Fibroblast of the aortic adventitia (primary cell): Measurements from ENCODE around the gene DOCK3. TPM values are rescaled to one million over a fixed set of nuclear protein-coding genes. Genes with fewer than 3 reads are reported as not detected.
"Not testable (repeated sequence)": the region's sequence is repeated elsewhere in the genome, so short reads cannot be mapped to it uniquely, and the experiment has no call there.

ENCODE experiments used
- DNase-seq: peaks from one replicate; pipeline ENCODE4 v3.0.0-alpha.2; 2010; ENCODE audit warnings: low read depth
- H3K4me3 ChIP-seq: 2 replicates; pipeline ENCODE4 v1.5.1; 2011; ENCODE audit warnings: low read depth, mild to moderate bottlenecking, control low read depth, low read length, moderate library complexity
- CTCF ChIP-seq: IDR thresholded peaks from 2 replicates; pipeline ENCODE4 v1.5.1; 2011; ENCODE audit warnings: mild to moderate bottlenecking, low read length, control low read depth, inconsistent platforms; ENCODE audit not compliant: insufficient read depth
- total RNA-seq: library from RNA; depleted of rRNA; stranded (reverse); fragments of >200 nt; gene quantifications from 2 replicates; pipeline ENCODE4 v1.2.3, GENCODE V29; 2012; ENCODE audit warnings: low replicate concordance

Gene DOCK3
- total RNA-seq, 1 donor = 0.36 TPM

- H3K4me3 ChIP-seq = no peak overlapping the region
- no peak for TF ChIP-seq CTCF
- no peak for DNase-seq
Observed at GRCh38 chr3:50737193-50737905, 62.6 kb downstream of the DOCK3 start.

GRCh38 chr3:50737906-50738598 is 63.3 kb downstream of the DOCK3 start:
- DNase-seq = no peak
- no peak overlapping the region for H3K4me3 ChIP-seq
- TF ChIP-seq CTCF = no peak

GRCh38 chr3:50743643-50744042 is 68.9 kb downstream of the DOCK3 start:
- no peak for TF ChIP-seq CTCF
- no peak overlapping the region for H3K4me3 ChIP-seq
- DNase-seq = no peak

GRCh38 chr3:50749822-50750221 is 75.1 kb downstream of the DOCK3 start:
- no peak overlapping the region for H3K4me3 ChIP-seq
- DNase-seq = no peak
- no peak for TF ChIP-seq CTCF

- no peak for DNase-seq
- TF ChIP-seq CTCF = no peak
- no peak overlapping the region for H3K4me3 ChIP-seq
Observed at GRCh38 chr3:50759015-50759414, 84.3 kb downstream of the DOCK3 start.

GRCh38 chr3:50777680-50778079 is 103.0 kb downstream of the DOCK3 start:
- H3K4me3 ChIP-seq = no peak overlapping the region
- DNase-seq = no peak
- TF ChIP-seq CTCF = no peak

GRCh38 chr3:50781766-50782165 is 107.0 kb downstream of the DOCK3 start:
- DNase-seq, H3K4me3 ChIP-seq: not testable (repeated sequence)
